Suprapubic skin (tissue), 3 donors: ENCODE results near the gene FLNB.

ENCODE experiments used
- POLR2A ChIP-seq, 2 donors: fragments of 450-650 bp; IDR thresholded peaks; one replicate each; pipeline ENCODE4 v1.6.1; 2017; ENCODE audit warnings: antibody characterized with exemption in 2 of 2, mild to moderate bottlenecking in 2 of 2, moderate library complexity in 2 of 2
- TF ChIP-seq, protein P1 (sequence below), 2 donors: fragments of 200-600 bp in 1 of 2; fragments of 450-650 bp in 1 of 2; sonication (generic) in 1 of 2; IDR thresholded peaks; one replicate each; pipeline ENCODE4 v1.5.1; 2016 to 2019; ENCODE audit warnings: antibody characterized with exemption in 2 of 2, mild to moderate bottlenecking in 1 of 2, moderate library complexity in 1 of 2

DNA sequence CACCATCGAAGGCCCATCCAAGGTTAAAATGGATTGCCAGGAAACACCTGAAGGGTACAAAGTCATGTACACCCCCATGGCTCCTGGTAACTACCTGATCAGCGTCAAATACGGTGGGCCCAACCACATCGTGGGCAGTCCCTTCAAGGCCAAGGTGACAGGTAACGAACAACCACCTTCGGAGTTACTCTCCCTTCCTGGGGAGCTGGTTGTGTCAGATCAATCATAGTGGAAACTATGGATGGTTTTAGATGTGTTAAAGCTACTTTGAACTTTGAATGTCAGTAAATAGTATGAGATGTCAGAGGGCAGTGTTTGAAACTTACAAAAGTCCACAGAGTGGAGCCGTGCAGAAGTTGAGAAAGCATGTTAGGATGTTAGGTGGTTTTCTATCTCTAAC lies 160.3 kb downstream of the FLNB start:
- TF ChIP-seq POLR2A (IDR thresholded peaks at IDR 0.05), result no peak
- TF ChIP-seq, protein P1, sequence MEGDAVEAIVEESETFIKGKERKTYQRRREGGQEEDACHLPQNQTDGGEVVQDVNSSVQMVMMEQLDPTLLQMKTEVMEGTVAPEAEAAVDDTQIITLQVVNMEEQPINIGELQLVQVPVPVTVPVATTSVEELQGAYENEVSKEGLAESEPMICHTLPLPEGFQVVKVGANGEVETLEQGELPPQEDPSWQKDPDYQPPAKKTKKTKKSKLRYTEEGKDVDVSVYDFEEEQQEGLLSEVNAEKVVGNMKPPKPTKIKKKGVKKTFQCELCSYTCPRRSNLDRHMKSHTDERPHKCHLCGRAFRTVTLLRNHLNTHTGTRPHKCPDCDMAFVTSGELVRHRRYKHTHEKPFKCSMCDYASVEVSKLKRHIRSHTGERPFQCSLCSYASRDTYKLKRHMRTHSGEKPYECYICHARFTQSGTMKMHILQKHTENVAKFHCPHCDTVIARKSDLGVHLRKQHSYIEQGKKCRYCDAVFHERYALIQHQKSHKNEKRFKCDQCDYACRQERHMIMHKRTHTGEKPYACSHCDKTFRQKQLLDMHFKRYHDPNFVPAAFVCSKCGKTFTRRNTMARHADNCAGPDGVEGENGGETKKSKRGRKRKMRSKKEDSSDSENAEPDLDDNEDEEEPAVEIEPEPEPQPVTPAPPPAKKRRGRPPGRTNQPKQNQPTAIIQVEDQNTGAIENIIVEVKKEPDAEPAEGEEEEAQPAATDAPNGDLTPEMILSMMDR (IDR thresholded peaks at IDR 0.05), result no peak
